SU-DHL-6 (cell line): ENCODE data around the gene KRTAP29-1.

Experiments
- CTCF ChIP-seq: fragments of 200-600 bp; sonication (generic); IDR thresholded peaks from one replicate; pipeline ENCODE4 v1.5.1; 2017; ENCODE audit warnings: antibody characterized with exemption, mild to moderate bottlenecking, low read length, moderate library complexity; ENCODE audit not compliant: insufficient read depth, poor library complexity, severe bottlenecking
- EZH2phosphoT487 ChIP-seq: fragments of 200-600 bp; sonication (generic), shearing (Covaris generic); conservative IDR thresholded peaks from 2 replicates; pipeline ENCODE4 v1.6.1; 2018; ENCODE audit warnings: mild to moderate bottlenecking, antibody characterized with exemption, low read length, moderate library complexity, mixed read lengths

GRCh38 chr17:41256291-41256685 lies 46.4 kb downstream of the KRTAP29-1 start:
- TF ChIP-seq CTCF, result no peak
- no peak for TF ChIP-seq EZH2phosphoT487
